SHP77 treated with DMSO at 0.1 percent for 48 hours (cell line): ENCODE measurements around the gene ATXN7L1.

ENCODE experiments used
- DNase-seq: peaks from one replicate; lab custom pipeline; 2025; lab: John Stamatoyannopoulos, UW

ATXN7L1 gene

GRCh38 chr7:105776986-105777910 is 99.2 kb downstream of the ATXN7L1 start:
- no peak for DNase-seq

- DNase-seq: no peak
These were observed 100.2 kb downstream of the ATXN7L1 start for GRCh38 chr7:105776068-105776790.

GRCh38 chr7:105775580-105775979 is 100.8 kb downstream of the ATXN7L1 start:
- no peak for DNase-seq

GRCh38 chr7:105773030-105773460 is 103.4 kb downstream of the ATXN7L1 start:
- no peak for DNase-seq

GRCh38 chr7:105769901-105770628 is 106.3 kb downstream of the ATXN7L1 start:
- no peak for DNase-seq

GRCh38 chr7:105768898-105769507 is 107.4 kb downstream of the ATXN7L1 start:
- DNase-seq: no peak

- DNase-seq: no peak
These were observed 108.3 kb downstream of the ATXN7L1 start for GRCh38 chr7:105768117-105768516.

GRCh38 chr7:105766421-105767073 is 109.9 kb downstream of the ATXN7L1 start:
- no peak for DNase-seq

GRCh38 chr7:105765846-105766245 is 110.6 kb downstream of the ATXN7L1 start:
- no peak for DNase-seq

- no peak for DNase-seq
These were observed 111.9 kb downstream of the ATXN7L1 start for GRCh38 chr7:105764506-105764905.

- no peak for DNase-seq
These were observed 115.6 kb downstream of the ATXN7L1 start for GRCh38 chr7:105760551-105761447.

- DNase-seq: no peak
These were observed 116.5 kb downstream of the ATXN7L1 start for GRCh38 chr7:105759670-105760550.

GRCh38 chr7:105756367-105756766 is 120.0 kb downstream of the ATXN7L1 start:
- DNase-seq: no peak

GRCh38 chr7:105752671-105753275 is 123.6 kb downstream of the ATXN7L1 start:
- DNase-seq: no peak

GRCh38 chr7:105751054-105751453 is 125.3 kb downstream of the ATXN7L1 start:
- no peak for DNase-seq

- DNase-seq: no peak
These were observed 127.7 kb downstream of the ATXN7L1 start for GRCh38 chr7:105748701-105749100.

GRCh38 chr7:105745681-105746330 is 130.6 kb downstream of the ATXN7L1 start:
- no peak for DNase-seq

- no peak for DNase-seq
These were observed 132.1 kb downstream of the ATXN7L1 start for GRCh38 chr7:105744258-105744657.
